Measurements from ENCODE around the gene ADAMTS19. TPM values are rescaled to one million over a fixed set of nuclear protein-coding genes. Genes with fewer than 3 reads are reported as not detected.
A peak's percentile ranks its signal among the peaks of the same experiment; 100 is the strongest.

Gene ADAMTS19
- total RNA-seq, 3 donors from 2014 or later = 0.14 TPM; not detected in 2

DNA sequence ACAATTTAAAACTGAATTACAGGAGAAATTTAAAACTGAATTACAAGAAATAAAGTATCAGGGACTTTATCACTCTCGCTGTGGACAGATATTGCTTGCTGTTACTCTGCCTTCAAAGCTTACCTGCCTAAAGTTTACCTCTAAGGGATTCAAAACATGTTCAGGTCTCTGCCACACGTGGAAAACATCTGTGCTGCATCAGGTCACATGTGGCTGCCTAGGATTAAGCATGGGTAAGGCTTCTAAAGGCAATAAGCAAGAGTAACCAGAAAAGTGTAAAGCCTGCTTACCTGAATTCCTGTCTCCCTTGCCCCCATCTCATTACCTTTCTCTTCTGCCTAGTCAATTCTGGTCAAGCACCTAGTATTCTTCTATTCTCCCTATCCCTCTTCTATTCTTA lies 306.7 kb downstream of the ADAMTS19 start:
- no peak for ATAC-seq
- no peak overlapping the region for H3K4me3 Mint-ChIP-seq
- H3K9me3 Mint-ChIP-seq = no peaks in the 10 kb centered on the region
- no peak for DNase-seq
- no peaks in the 10 kb centered on the region for H3K4me1 Mint-ChIP-seq (ENCODE audit: low read depth)
- no peaks in the 10 kb centered on the region for H3K27me3 Mint-ChIP-seq (ENCODE audit: low read depth)
- H3K36me3 Mint-ChIP-seq (ENCODE audit: insufficient read depth) = no peaks in the 10 kb centered on the region

DNA sequence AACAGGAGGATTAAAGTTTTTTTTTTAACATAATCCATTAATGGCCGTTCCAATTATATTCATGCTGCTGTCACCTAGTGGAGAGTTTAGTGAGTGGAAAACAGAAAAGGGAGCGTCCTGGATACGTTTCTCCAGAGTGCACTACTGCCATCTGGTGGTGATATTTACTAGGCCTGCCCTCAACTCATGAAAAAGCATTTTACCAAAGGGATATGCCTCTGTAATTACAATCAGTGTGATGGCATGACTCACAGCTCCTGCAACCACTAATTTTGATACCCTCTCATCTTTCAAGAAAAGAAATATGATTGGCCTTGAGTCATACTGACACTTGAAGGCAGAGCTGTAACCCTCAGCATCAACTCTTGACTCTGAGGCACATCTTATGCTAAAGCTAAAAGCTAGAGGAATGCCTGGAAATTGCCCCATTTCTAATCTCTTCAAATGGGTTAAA lies 307.9 kb downstream of the ADAMTS19 start:
- ATAC-seq (peak; percentile 90 to 98), DNase-seq (peak; percentile 35)
- Mint-ChIP-seq H3K9me3 (no peaks in the 10 kb centered on the region), H3K4me1 (ENCODE audit: low read depth) (no peaks in the 10 kb centered on the region), H3K27me3 (ENCODE audit: low read depth) (no peaks in the 10 kb centered on the region), H3K4me3 (no peak overlapping the region), H3K36me3 (ENCODE audit: insufficient read depth) (no peaks in the 10 kb centered on the region)

DNA sequence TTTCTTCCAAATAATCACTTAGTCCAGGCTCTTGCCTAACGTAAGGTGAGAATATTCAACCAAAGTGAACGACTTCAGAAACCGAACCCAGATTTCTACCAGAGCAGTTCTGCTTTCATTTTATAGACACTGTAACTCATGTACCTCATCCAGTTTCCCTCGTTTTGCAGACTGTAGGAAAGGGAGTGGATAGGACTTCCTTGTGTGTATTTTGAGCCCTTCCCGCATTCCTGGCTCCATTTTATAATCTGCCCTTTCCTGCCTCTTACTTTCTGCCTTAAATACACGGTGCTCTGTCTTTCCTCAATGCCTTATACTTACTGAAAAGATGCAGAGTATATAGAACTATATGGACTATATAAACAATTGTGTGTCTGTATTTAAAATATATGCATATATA lies 308.6 kb downstream of the ADAMTS19 start:
- Mint-ChIP-seq H3K9me3 (no peaks in the 10 kb centered on the region), H3K27me3 (ENCODE audit: low read depth) (no peaks in the 10 kb centered on the region), H3K4me3 (no peak overlapping the region), H3K36me3 (ENCODE audit: insufficient read depth) (no peaks in the 10 kb centered on the region), H3K4me1 (ENCODE audit: low read depth) (no peaks in the 10 kb centered on the region)
- ATAC-seq = no peak
- DNase-seq = no peak

DNA sequence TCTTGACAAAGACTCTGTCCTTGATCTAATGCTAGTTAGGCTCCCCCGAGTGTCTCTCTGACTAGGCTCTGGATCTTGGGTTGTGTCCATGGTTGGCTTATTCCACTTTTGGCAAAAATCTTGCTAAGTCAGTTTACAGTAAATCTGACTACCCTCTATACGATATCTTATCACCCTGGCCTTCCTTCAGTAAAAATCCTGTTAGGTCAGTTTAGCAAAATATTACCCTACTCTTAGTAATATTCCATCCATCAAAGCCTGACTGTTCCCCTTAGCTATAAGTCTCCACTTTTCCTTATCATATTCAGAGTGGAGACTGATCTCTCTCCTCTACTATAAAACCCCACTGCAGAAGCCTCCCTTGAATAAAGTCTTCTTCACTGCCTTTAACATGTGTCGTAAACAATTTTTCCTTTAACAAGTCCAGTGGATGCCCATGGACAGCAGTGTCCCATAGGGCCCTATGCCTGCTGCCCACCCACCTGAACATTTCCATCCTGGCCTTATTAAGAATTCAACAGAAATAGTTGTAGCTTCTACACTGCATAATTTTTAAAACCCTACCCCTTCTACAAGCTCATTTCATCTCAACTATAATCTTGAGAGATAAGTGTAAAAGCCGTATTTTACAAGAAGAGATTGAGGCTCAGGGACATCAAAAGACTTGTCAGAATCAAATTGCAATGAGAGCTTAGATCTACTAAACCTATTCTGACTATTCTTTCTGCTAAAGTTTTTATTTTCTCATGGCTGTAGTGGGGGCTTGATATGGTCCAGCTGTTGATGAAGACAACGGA lies 310.1 kb downstream of the ADAMTS19 start:
- no peak for DNase-seq
- no peaks in the 10 kb centered on the region for H3K9me3 Mint-ChIP-seq
- no peak overlapping the region for H3K4me3 Mint-ChIP-seq
- no peaks in the 10 kb centered on the region for H3K4me1 Mint-ChIP-seq (ENCODE audit: low read depth)
- no peak for ATAC-seq
- no peaks in the 10 kb centered on the region for H3K27me3 Mint-ChIP-seq (ENCODE audit: low read depth)
- H3K36me3 Mint-ChIP-seq (ENCODE audit: insufficient read depth) = no peaks in the 10 kb centered on the region

DNA sequence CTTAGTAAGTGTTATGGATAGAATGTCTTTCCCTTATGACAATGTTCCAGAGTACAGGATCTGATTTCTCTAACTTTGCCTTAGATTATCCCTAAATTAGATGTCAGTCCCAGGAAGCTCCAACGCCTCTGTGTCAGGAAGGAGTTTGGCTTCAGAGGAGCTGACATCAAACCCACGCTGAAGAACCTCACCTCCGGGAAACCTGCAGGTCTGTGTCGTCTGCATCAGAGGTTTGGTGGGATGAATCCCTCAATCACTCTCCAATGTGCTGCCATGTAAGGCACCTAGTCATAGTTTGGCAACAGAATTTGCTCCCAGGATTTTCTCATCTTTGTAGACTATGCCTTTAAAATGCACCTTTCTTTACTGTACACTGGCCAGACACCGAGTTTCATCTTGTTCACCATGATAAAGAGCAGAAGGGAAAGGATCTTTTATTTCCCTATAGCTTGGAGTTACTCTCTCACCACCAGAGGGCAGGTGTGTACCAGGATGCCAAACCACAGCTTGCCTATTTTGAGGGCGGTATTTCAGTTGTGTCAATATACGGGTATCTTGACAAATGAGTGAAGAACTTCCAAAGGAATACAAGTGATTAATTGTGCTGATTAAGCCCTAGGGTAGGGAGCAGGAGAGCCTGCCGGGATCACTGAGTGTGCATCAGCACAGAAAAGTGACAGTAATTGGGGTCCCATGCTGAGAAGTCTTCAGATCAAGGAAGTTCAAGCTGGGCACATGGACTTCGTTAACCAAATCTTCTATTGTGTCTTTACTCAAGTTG lies 311.1 kb downstream of the ADAMTS19 start:
- no peak overlapping the region for H3K4me3 Mint-ChIP-seq
- no peaks in the 10 kb centered on the region for H3K9me3 Mint-ChIP-seq
- ATAC-seq (no peak), DNase-seq (peak; percentile 8)
- no peaks in the 10 kb centered on the region for H3K36me3 Mint-ChIP-seq (ENCODE audit: insufficient read depth)
- no peaks in the 10 kb centered on the region for H3K27me3 Mint-ChIP-seq (ENCODE audit: low read depth)
- no peaks in the 10 kb centered on the region for H3K4me1 Mint-ChIP-seq (ENCODE audit: low read depth)

DNA sequence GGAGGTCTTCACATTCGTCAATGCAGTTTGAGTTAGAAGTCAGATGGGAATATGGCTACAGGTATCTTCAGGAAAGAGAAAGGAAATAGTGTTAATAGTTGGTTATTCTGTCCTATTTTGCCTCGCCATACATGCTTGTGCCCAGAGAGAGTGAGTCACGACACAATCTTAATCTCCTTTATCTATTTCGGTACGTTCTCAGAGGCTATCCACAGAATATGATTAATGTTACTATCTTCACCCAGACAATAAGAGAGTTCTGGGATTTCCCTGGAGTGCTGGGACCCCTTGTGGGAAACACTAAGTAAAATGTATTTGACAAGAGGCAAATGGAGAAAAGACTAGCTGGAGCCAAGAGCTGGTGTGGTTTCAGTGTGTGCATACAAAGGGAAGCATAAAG lies 313.3 kb downstream of the ADAMTS19 start:
- DNase-seq (no peak), ATAC-seq (no peak)
- Mint-ChIP-seq H3K27me3 (ENCODE audit: low read depth) (no peaks in the 10 kb centered on the region), H3K4me3 (no peak overlapping the region), H3K9me3 (no peaks in the 10 kb centered on the region), H3K4me1 (ENCODE audit: low read depth) (no peaks in the 10 kb centered on the region), H3K36me3 (ENCODE audit: insufficient read depth) (no peaks in the 10 kb centered on the region)

DNA sequence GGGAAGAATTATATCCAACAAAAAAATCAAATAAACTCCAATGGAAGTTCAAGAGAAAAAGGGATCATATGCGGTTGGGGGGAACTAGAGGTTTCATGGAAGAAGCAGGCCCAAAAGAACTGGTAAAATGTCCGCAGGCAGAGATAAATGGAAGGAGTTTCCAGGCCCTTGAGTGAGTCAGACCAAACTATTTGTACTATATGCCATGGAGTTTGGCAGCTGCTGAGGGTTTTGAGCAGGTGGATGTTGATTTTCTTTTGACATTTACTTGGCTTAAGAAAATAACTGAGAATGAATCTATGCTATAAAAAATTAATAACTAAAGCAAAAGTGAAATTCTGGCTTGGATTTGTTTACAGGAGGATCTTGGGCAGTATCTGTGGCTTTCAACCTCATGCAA lies 321.5 kb downstream of the ADAMTS19 start:
- Mint-ChIP-seq H3K4me3 (no peak overlapping the region), H3K9me3 (no peaks in the 10 kb centered on the region), H3K4me1 (ENCODE audit: low read depth) (no peaks in the 10 kb centered on the region), H3K27me3 (ENCODE audit: low read depth) (no peaks in the 10 kb centered on the region), H3K36me3 (ENCODE audit: insufficient read depth) (no peaks in the 10 kb centered on the region)
- DNase-seq (no peak), ATAC-seq (no peak)

All from activated T-cell treated with anti-CD3 and anti-CD28 coated beads, Interleukin-2, amount 50 U/mL, for 4 hours (primary cell).